PC-9 (cell line): Measurements from ENCODE around the gene ADD3. TPM values are rescaled to one million over a fixed set of nuclear protein-coding genes. Genes with fewer than 3 reads are reported as not detected.
A peak's percentile ranks its signal among the peaks of the same experiment; 100 is the strongest.

Experiments
- BruUV-seq: library from RNA; stranded (reverse); fragments of 400-500 nt; replicated peaks from 2 replicates; lab custom pipeline; 2021; lab: Mats Ljungman, UMichigan
- CTCF ChIA-PET: fragments of 300-600 bp; sonication (Branson Sonifier 250); formaldehyde crosslinking; loops from one replicate; lab custom pipeline; 2022; ENCODE audit warnings: antibody characterized with exemption; lab: Charles Lee
- POLR2A ChIA-PET: fragments of 300-600 bp; sonication (Branson Sonifier 250); formaldehyde crosslinking; loops from one replicate; lab custom pipeline; 2022; ENCODE audit warnings: antibody characterized with exemption; ENCODE audit not compliant: unreplicated experiment; lab: Charles Lee
- DNase-seq, 2 experiments: peaks; one replicate each; pipeline versions ENCODE4 v3.0.0 to v3.0.0-alpha.2; 2015 to 2022; ENCODE audit warnings: mixed read lengths in 1 of 2
- H2AFZ ChIP-seq: fragments of 200-600 bp; sonication (generic); 2 replicates; pipeline ENCODE4 v1.8.1; 2017; ENCODE audit warnings: antibody characterized with exemption
- H3F3A ChIP-seq: fragments of 200-600 bp; sonication (generic); 2 replicates; pipeline ENCODE4 v1.8.1; 2017; ENCODE audit warnings: antibody characterized with exemption, mild to moderate bottlenecking, low read depth; ENCODE audit not compliant: insufficient read depth
- H3K27ac ChIP-seq: fragments of 200-600 bp; sonication (generic); 2 replicates; pipeline ENCODE4 v1.6.1; 2016; ENCODE audit warnings: mixed run types
- H3K27me3 ChIP-seq: fragments of 200-600 bp; sonication (generic); 2 replicates; pipeline ENCODE4 v1.6.1; 2016; ENCODE audit warnings: low read depth, mixed run types; ENCODE audit not compliant: insufficient read depth
- H3K36me3 ChIP-seq: fragments of 200-600 bp; sonication (generic); 2 replicates; pipeline ENCODE4 v1.6.1; 2016; ENCODE audit warnings: low read depth, mixed run types
- H3K4me1 ChIP-seq: fragments of 200-600 bp; sonication (generic); replicated peaks from 2 replicates; pipeline ENCODE4 v1.6.1; 2016; ENCODE audit warnings: mixed run types; ENCODE audit not compliant: insufficient read depth
- H3K4me2 ChIP-seq: fragments of 200-600 bp; sonication (generic); 2 replicates; pipeline ENCODE4 v1.6.1; 2017; ENCODE audit warnings: mixed run types
- H3K4me3 ChIP-seq: fragments of 200-600 bp; sonication (generic); 2 replicates; pipeline ENCODE4 v1.6.1; 2016; ENCODE audit warnings: mixed run types
- H3K79me2 ChIP-seq: fragments of 200-600 bp; sonication (generic); 2 replicates; pipeline ENCODE4 v1.6.1; 2017; ENCODE audit warnings: low read depth, mixed run types
- H3K9me2 ChIP-seq: fragments of 200-600 bp; sonication (generic); 2 replicates; pipeline ENCODE4 v1.8.1; 2017; ENCODE audit warnings: mild to moderate bottlenecking; ENCODE audit not compliant: insufficient read depth
- H3K9me3 ChIP-seq: fragments of 200-600 bp; sonication (generic); 2 replicates; pipeline ENCODE4 v1.8.1; 2016; ENCODE audit warnings: low read depth; ENCODE audit not compliant: insufficient read depth
- H4K20me1 ChIP-seq: fragments of 200-600 bp; sonication (generic); 2 replicates; pipeline ENCODE4 v1.8.1; 2017; ENCODE audit not compliant: insufficient read depth
- CTCF ChIP-seq: fragments of 200-600 bp; sonication (generic); conservative IDR thresholded peaks from 2 replicates; pipeline ENCODE4 v1.6.1; 2017; ENCODE audit warnings: mixed run types, antibody characterized with exemption, mild to moderate bottlenecking, moderate library complexity
- EZH2 ChIP-seq: fragments of 200-600 bp; sonication (generic); IDR thresholded peaks from 2 replicates; pipeline ENCODE4 v1.8.0; 2017; ENCODE audit warnings: antibody characterized with exemption, low read depth
- intact Hi-C: fragments of 100-400 bp; cut with micrococcal nuclease; formaldehyde crosslinking; loops from one replicate; pipeline ENCODE4 v1.10.0; 2022; ENCODE audit not compliant: unreplicated experiment
- total RNA-seq: library from RNA; stranded (reverse); gene quantifications from 2 replicates; pipeline ENCODE4 v1.2.3, GENCODE V29; 2021

Gene ADD3
- total RNA-seq, 1 experiment from 2014 or later, result 77.7 TPM

- CTCF ChIA-PET, result no interaction called here
- H3K27ac ChIP-seq, result no peak overlapping the region
- TF ChIP-seq CTCF (no peak), EZH2 (no peak)
- no peak overlapping the region for H2AFZ ChIP-seq
- H3K36me3 ChIP-seq, result no peaks in the 10 kb centered on the region
- H3K9me2 ChIP-seq, result no peaks in the 10 kb centered on the region
- POLR2A ChIA-PET, result no interaction called here
- intact Hi-C loops, result no loop called here
- H3K4me2 ChIP-seq, result no peak overlapping the region
- no peaks in the 10 kb centered on the region for H3K9me3 ChIP-seq
- no peaks in the 10 kb centered on the region for H3K27me3 ChIP-seq
- BruUV-seq, result no TSS peak
- no peaks in the 10 kb centered on the region for H3K79me2 ChIP-seq
- H3F3A ChIP-seq, result no peaks in the 10 kb centered on the region
- no peaks in the 10 kb centered on the region for H4K20me1 ChIP-seq
- no peak for DNase-seq
- H3K4me1 ChIP-seq, result no peaks in the 10 kb centered on the region
- no peak overlapping the region for H3K4me3 ChIP-seq
Observed at GRCh38 chr10:110150981-110151380, 143.2 kb downstream of the ADD3 start.

- POLR2A ChIA-PET, result no interaction called here
- Histone ChIP-seq H4K20me1 (no peaks in the 10 kb centered on the region), H3K79me2 (no peaks in the 10 kb centered on the region), H3F3A (no peaks in the 10 kb centered on the region), H3K27ac (no peak overlapping the region), H3K9me3 (no peaks in the 10 kb centered on the region), H3K27me3 (no peaks in the 10 kb centered on the region), H3K4me1 (no peaks in the 10 kb centered on the region), H2AFZ (no peak overlapping the region), H3K36me3 (no peaks in the 10 kb centered on the region), H3K4me3 (no peak overlapping the region), H3K4me2 (no peak overlapping the region), H3K9me2 (no peaks in the 10 kb centered on the region)
- BruUV-seq, result no TSS peak
- DNase-seq, result peak in 1 of 2 experiments; percentile 61
- CTCF ChIA-PET, result no interaction called here
- intact Hi-C loops, result no loop called here
- no peak for TF ChIP-seq CTCF
Observed at GRCh38 chr10:110151467-110151866, 143.7 kb downstream of the ADD3 start.

DNA sequence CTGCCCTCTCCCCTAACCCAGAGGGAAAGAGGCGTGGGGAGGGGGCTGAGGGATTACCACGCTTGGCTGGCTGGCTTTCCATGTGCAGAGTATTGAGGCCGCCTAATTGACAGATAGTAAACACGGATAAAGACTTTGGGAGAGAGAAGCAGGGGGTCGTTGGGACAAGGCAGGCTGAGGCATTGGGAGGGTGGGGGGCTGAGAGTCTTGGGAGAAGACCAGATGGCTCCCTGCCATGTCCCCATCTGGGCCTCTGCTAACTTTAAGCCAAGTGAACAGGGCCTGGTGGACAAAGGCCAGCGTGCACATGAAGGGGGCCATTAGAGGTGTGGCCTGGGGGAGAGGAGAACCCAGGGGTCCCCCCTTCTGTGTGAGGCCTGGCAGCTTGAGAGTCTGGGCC, 144.2 kb downstream of the ADD3 start:
- H3K4me2 ChIP-seq, result no peak overlapping the region
- H3K4me3 ChIP-seq, result no peak overlapping the region
- H3K79me2 ChIP-seq, result no peaks in the 10 kb centered on the region
- no peaks in the 10 kb centered on the region for H3K27me3 ChIP-seq
- POLR2A ChIA-PET, result no interaction called here
- intact Hi-C loops, result no loop called here
- H2AFZ ChIP-seq, result no peak overlapping the region
- TF ChIP-seq EZH2 (no peak), CTCF (no peak)
- no peaks in the 10 kb centered on the region for H3K9me2 ChIP-seq
- CTCF ChIA-PET, result no interaction called here
- no peaks in the 10 kb centered on the region for H3K36me3 ChIP-seq
- BruUV-seq, result no TSS peak
- no peak for DNase-seq
- H4K20me1 ChIP-seq, result no peaks in the 10 kb centered on the region
- H3F3A ChIP-seq, result no peaks in the 10 kb centered on the region
- no peaks in the 10 kb centered on the region for H3K4me1 ChIP-seq
- no peaks in the 10 kb centered on the region for H3K9me3 ChIP-seq
- H3K27ac ChIP-seq, result no peak overlapping the region
